MCF 10A (cell line): ENCODE measurements around the gene DPP4. TPM values are rescaled to one million over a fixed set of nuclear protein-coding genes. Genes with fewer than 3 reads are reported as not detected.

Experiments used
- BruUV-seq: library from RNA; stranded (reverse); fragments of 400-500 nt; replicated peaks from 2 replicates; lab custom pipeline; 2021; lab: Mats Ljungman, UMichigan
- CTCF ChIA-PET: fragments of 300-600 bp; sonication (Branson Sonifier 250); formaldehyde crosslinking; extraction: SDS; loops from one replicate; lab custom pipeline; 2021; ENCODE audit warnings: antibody characterized with exemption, inconsistent platforms; lab: Yijun Ruan, JAX
- POLR2A ChIA-PET: fragments of 300-600, 350-650 bp; sonication (Branson Sonifier 250); formaldehyde crosslinking; extraction: SDS; loops from one replicate; lab custom pipeline; 2020; ENCODE audit warnings: antibody characterized with exemption, inconsistent platforms; lab: Yijun Ruan, JAX
- DNase-seq: peaks from one replicate; pipeline ENCODE4 v3.0.0-alpha.2; 2018; ENCODE audit not compliant: unreplicated experiment
- H3K27ac Mint-ChIP-seq: one replicate; pipeline ENCODE4 v1.8.0; 2022; ENCODE audit warnings: mild to moderate bottlenecking, low read depth, mixed read lengths; ENCODE audit not compliant: unreplicated experiment
- H3K27me3 Mint-ChIP-seq: one replicate; pipeline ENCODE4 v1.8.0; 2022; ENCODE audit warnings: mixed read lengths; ENCODE audit not compliant: insufficient read depth, unreplicated experiment
- H3K36me3 Mint-ChIP-seq: one replicate; pipeline ENCODE4 v1.8.0; 2022; ENCODE audit warnings: mild to moderate bottlenecking, moderate library complexity, mixed read lengths; ENCODE audit not compliant: insufficient read depth, unreplicated experiment
- H3K4me1 Mint-ChIP-seq: one replicate; pipeline ENCODE4 v1.8.0; 2022; ENCODE audit warnings: mixed read lengths; ENCODE audit not compliant: insufficient read depth, unreplicated experiment
- H3K4me3 Mint-ChIP-seq: one replicate; pipeline ENCODE4 v1.8.0; 2022; ENCODE audit warnings: mild to moderate bottlenecking, moderate library complexity, mixed read lengths; ENCODE audit not compliant: unreplicated experiment
- H3K9me3 Mint-ChIP-seq: one replicate; pipeline ENCODE4 v1.8.0; 2022; ENCODE audit warnings: mixed read lengths; ENCODE audit not compliant: unreplicated experiment
- intact Hi-C: fragments of 100-400 bp; cut with micrococcal nuclease; formaldehyde crosslinking; loops from 2 replicates; pipeline ENCODE4 v1.14.1; 2022
- total RNA-seq: library from RNA; stranded (reverse); gene quantifications from 2 replicates; pipeline ENCODE4 v1.2.3, GENCODE V29; 2022
- TF ChIP-seq, protein P1 (sequence below): fragments of 200-600 bp; IDR thresholded peaks from one replicate; pipeline ENCODE4 v1.8.0; 2022; ENCODE audit warnings: antibody characterized with exemption, mild to moderate bottlenecking; ENCODE audit not compliant: unreplicated experiment

DPP4 gene
- total RNA-seq, 1 experiment from 2014 or later, result not detected

DNA sequence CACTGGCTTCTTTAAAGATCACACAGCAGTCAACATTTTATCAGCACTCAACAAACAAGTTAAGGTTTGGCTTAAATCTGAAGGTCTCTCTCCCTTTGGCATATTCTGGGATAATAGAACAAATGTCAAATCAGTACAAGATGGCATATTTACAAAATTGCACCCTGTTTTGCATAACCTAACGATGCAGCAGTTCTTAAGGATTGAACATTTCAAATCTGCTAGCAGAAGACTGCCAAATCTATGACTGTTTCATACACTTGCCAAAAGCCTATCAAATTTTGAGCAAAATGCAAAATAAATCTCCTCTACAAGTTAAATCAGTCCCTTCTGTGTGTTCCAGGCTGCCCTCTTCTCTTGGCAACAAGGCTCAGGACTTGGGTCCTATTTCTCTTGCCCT, 73.6 kb downstream of the DPP4 start:
- no peak for DNase-seq
- Mint-ChIP-seq H3K4me3 (no peak overlapping the region), H3K27ac (no peak overlapping the region), H3K4me1 (no peaks in the 10 kb centered on the region), H3K9me3 (no peaks in the 10 kb centered on the region), H3K36me3 (no peaks in the 10 kb centered on the region), H3K27me3 (peaks cover 36% of the 10 kb centered on the region)
- intact Hi-C loops, result no loop called here
- no TSS peak for BruUV-seq
- TF ChIP-seq, protein P1, sequence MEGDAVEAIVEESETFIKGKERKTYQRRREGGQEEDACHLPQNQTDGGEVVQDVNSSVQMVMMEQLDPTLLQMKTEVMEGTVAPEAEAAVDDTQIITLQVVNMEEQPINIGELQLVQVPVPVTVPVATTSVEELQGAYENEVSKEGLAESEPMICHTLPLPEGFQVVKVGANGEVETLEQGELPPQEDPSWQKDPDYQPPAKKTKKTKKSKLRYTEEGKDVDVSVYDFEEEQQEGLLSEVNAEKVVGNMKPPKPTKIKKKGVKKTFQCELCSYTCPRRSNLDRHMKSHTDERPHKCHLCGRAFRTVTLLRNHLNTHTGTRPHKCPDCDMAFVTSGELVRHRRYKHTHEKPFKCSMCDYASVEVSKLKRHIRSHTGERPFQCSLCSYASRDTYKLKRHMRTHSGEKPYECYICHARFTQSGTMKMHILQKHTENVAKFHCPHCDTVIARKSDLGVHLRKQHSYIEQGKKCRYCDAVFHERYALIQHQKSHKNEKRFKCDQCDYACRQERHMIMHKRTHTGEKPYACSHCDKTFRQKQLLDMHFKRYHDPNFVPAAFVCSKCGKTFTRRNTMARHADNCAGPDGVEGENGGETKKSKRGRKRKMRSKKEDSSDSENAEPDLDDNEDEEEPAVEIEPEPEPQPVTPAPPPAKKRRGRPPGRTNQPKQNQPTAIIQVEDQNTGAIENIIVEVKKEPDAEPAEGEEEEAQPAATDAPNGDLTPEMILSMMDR, result no peak
- POLR2A ChIA-PET, result no interaction called here
- CTCF ChIA-PET, result interaction anchor here (0.6 to 3.6 kb wide), 2 partner anchors 54 to 125 kb away, joined by 6 to 15 read pairs; no protein-coding TSS in a partner anchor

DNA sequence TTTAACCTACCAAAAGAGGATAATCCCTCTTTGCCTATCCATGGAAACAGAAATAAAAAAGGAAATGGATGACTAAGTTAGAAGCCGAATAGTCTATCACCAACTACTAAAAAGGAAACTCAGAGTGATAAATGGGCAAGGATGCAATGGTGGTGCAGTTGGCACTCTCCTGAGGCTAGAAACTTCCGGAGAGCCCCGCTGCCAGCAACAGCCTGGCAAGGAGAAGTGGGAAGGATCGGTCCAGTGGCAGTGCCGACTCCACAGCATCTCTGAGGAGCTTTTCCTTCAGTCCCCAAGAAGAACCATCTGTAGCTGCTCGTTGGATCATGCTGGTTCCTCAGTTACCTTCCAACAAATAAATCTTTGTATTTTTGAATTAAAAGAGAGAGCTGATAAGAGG, 74.7 kb downstream of the DPP4 start:
- no peak for DNase-seq
- TF ChIP-seq, protein P1, result no peak
- H3K4me1 Mint-ChIP-seq, result no peaks in the 10 kb centered on the region
- intact Hi-C loops, result no loop called here
- H3K9me3 Mint-ChIP-seq, result no peaks in the 10 kb centered on the region
- H3K27me3 Mint-ChIP-seq, result peaks cover 32% of the 10 kb centered on the region
- no TSS peak for BruUV-seq
- H3K36me3 Mint-ChIP-seq, result no peaks in the 10 kb centered on the region
- POLR2A ChIA-PET, result interaction anchor here (0.6 to 0.7 kb wide), 2 partner anchors 311 to 692 kb away, joined by 3 to 4 read pairs; no protein-coding TSS in a partner anchor
- H3K27ac Mint-ChIP-seq, result no peak overlapping the region
- CTCF ChIA-PET, result interaction anchor here (0.6 to 3.6 kb wide), 5 partner anchors 9 to 288 kb away, joined by 3 to 15 read pairs (median 4); no protein-coding TSS in a partner anchor
- H3K4me3 Mint-ChIP-seq, result no peak overlapping the region

DNA sequence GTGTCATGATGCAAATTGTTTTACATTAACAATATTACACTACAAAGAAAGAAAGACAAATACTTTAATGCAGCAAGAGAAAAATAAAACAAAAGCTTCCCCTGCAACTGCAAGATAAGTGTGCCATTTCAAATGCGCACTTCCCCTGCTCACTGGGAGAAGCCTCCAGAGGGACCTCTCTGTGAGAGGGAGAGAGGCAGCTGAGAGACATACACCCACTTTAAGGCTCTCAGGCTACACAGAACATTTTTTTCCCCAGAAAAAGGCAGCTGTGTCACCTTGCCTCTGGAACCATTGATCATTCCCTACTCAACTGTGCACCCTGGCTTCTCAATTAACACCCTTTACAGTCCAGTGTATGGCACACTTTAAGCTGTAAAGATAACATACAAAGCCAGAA, 75.2 kb downstream of the DPP4 start:
- intact Hi-C loops, result no loop called here
- BruUV-seq, result no TSS peak
- no peaks in the 10 kb centered on the region for H3K9me3 Mint-ChIP-seq
- TF ChIP-seq, protein P1, result no peak
- ChIA-PET CTCF (interaction anchor here (0.5 to 3.6 kb wide), 5 partner anchors 9 to 288 kb away, joined by 3 to 15 read pairs (median 4); no protein-coding TSS in a partner anchor), POLR2A (interaction anchor here (0.6 to 0.7 kb wide), 2 partner anchors 312 to 692 kb away, joined by 3 to 4 read pairs; no protein-coding TSS in a partner anchor)
- peaks cover 27% of the 10 kb centered on the region for H3K27me3 Mint-ChIP-seq
- no peak overlapping the region for H3K27ac Mint-ChIP-seq
- no peaks in the 10 kb centered on the region for H3K4me1 Mint-ChIP-seq
- H3K36me3 Mint-ChIP-seq, result no peaks in the 10 kb centered on the region
- no peak overlapping the region for H3K4me3 Mint-ChIP-seq
- DNase-seq, result no peak

DNA sequence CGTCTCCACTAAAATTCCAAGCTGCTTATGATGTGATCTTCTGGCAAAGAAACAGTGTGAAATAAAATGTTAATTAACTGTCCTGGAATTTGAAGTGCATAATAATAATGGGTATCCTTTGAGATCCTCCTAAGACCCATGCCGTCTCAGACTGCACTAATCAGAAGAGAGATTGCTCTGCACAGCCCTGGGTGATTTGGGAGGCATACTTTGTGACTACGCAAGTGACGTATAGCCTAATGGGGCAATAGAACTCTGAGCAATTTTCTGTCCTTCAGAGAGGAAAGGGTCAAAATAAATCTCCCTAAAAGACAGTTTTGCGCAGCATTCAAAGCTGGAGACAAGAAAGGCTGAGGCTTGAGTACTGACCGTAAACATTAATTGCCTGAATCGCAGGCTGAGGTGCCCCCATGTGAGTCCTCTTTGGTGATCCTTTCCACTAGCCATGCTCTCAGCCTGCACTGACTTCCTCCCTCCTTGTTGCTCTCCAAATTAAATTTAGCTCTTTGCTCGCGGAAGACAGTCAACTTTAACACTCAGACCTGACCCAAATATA, 76.0 kb downstream of the DPP4 start:
- Mint-ChIP-seq H3K27me3 (peaks cover 19% of the 10 kb centered on the region), H3K4me1 (peaks cover under 1% of the 10 kb centered on the region), H3K36me3 (no peaks in the 10 kb centered on the region), H3K4me3 (no peak overlapping the region), H3K27ac (no peak overlapping the region), H3K9me3 (no peaks in the 10 kb centered on the region)
- no peak for DNase-seq
- POLR2A ChIA-PET, result no interaction called here
- BruUV-seq, result no TSS peak
- TF ChIP-seq, protein P1, result no peak
- intact Hi-C loops, result no loop called here
- CTCF ChIA-PET, result interaction anchor here (0.9 to 3.6 kb wide), 3 partner anchors 9 to 411 kb away, joined by 3 to 15 read pairs (median 3); no protein-coding TSS in a partner anchor
